NCI-H1092 (cell line): ENCODE measurements around the gene NDUFAB1.
"Not testable (repeated sequence)": the region's sequence is repeated elsewhere in the genome, so short reads cannot be mapped to it uniquely, and the experiment has no call there.

Experiments used
- DNase-seq: peaks from one replicate; lab custom pipeline; 2025; lab: John Stamatoyannopoulos, UW

The NDUFAB1 gene

GRCh38 chr16:23554536-23554935 is 41.6 kb downstream of the NDUFAB1 start:
- no peak for DNase-seq

DNA sequence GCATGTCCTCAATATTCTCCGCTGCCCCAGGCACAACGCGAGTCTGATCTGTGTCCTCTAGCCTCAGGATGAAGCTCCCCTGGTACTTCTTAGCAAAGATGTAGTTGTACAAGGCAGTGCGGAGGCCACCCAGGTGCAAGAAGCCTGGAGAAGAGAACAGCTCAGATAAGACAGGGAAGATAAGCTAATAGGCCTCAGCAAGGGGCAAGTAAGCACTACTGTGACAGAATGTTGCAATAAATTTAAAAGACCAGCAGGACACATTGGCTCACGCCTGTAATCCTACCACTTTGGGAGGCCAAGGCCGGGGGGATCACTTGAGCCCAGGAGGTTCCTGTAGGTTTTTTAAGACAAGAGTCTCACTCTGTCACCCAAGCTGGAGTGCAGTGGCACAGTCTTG is 44.0 kb downstream of the NDUFAB1 start:
- no peak for DNase-seq

- no peak for DNase-seq
Measured at GRCh38 chr16:23549938-23550337, 46.2 kb downstream of the NDUFAB1 start.

DNA sequence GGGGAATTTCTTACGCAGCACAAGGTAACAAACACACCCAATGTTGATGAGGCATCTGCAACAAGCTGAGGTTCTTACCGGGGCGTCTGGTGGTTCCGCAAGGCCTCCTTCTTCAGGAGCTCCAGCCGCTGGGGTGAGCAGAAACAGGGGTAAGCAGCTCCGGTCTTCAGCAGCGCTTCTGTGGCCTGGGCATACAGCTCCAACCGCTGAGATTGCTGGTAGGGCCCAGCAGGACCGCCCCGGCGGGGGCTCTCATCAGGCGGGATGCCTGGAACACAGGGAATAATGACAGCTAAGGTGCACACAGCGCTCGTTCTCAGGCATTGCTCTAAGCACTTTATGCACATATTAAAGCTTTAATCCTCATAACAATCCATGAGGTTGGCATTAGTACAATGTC is 51.7 kb downstream of the NDUFAB1 start:
- no peak for DNase-seq

DNA sequence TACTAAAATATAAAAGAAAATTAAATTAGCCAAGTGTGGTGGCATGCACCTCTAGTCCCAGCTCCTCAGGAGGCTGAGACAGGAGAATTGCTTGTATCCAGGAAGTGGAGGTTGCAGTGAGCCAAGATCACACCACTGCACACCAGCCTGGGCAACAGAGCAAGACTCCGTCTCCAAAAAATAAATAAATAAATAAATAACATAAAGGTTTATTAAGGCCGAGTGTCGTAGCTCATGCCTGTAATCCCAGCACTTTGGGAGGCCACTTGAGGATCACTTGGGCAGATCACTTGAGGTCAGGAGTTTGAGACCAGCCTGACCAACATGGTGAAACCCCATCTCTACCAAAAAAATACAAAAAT is 55.3 kb downstream of the NDUFAB1 start:
- not testable (repeated sequence) for DNase-seq

DNA sequence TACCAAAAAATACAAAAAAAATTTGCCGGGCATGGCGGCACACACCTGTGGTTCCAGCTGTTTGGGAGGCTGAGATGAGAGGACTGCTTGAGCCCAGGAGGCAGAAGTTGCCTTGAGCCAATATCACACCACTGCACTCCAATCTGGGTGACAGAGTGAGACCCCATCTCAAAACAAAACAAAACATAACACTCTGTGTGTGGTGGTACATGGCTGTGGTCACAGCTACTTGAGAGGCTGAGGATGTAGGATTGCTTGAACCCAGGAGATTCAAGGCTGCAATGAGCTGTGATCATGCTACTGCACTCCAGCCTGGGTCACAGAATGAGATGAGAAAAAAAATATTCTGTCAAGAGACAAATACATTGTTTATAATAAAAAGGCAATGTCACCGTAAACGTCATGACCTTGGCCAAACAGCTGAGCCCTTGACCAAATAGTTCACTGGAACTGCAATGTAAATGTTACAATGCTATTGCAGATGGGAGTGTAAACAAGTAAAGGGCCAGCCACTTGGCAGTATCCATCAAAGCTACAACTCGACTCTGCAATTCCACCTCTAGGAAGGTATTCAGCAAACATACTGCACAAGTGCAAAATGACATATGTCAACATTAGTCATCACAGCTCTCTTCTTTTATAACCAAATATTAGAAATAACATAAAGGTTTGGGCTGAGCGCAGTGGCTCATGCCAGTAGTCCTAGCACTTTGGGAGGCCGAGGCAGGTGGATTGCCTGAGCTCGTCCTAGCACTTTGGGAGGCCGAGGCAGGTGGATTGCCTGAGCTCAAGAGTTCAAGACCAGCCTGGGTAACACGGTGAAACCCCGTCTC is 55.9 kb downstream of the NDUFAB1 start:
- no peak for DNase-seq

DNA sequence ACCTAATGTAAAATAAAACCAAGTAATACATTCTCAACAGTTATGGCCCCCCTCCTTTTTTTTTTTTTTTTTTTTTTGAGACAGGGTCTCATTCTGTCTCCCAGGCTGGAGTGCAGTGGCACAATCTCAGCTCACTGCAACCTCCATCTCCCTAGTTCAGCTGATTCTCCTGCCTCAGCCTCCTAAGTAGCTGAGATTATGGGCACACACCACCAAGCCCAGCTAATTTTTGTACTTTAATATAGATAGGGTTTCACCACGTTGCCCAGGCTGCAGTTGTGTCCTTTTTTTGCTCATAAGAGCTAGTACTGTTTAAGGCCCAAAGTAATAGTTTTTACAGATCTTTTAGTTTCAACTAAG is 57.2 kb downstream of the NDUFAB1 start:
- no peak for DNase-seq

DNA sequence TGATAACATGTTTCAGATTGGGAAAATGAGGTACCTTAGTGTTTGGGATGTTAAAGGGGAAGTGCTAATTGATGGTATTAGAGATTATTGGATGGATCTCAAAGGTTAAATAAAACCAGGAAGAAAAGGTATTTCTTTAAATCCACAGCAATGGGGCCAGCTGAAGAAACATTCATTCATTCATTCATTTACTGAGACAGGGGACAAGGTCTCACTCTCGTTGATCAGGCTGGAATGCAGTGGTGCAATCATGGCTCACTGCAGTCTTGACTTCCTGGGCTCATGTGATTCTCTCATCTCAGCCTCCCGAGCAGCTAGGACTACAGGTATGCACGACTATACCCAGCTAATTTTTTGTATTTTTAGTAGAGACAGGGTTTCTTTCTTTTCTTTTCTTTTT is 58.7 kb downstream of the NDUFAB1 start:
- no peak for DNase-seq

DNA sequence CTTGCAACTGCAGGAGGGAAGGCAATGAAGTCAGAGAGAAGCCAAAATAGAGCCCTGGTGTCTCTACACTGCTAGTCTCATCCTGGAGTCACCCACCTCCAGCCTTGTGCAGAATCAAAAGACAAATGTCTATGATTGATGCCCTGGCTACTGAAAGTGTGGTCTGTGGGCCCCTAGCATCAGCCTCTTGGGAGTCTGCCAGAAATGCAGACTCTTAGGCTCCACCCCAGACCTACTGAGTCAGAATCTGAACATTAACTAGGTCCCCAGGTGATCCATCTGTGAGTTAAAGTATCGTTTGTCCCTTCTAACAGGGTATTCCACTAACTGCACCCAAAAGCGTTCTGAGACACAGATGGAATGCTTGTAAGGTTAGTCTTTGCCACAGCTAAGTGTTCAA is 60.2 kb downstream of the NDUFAB1 start:
- no peak for DNase-seq

DNA sequence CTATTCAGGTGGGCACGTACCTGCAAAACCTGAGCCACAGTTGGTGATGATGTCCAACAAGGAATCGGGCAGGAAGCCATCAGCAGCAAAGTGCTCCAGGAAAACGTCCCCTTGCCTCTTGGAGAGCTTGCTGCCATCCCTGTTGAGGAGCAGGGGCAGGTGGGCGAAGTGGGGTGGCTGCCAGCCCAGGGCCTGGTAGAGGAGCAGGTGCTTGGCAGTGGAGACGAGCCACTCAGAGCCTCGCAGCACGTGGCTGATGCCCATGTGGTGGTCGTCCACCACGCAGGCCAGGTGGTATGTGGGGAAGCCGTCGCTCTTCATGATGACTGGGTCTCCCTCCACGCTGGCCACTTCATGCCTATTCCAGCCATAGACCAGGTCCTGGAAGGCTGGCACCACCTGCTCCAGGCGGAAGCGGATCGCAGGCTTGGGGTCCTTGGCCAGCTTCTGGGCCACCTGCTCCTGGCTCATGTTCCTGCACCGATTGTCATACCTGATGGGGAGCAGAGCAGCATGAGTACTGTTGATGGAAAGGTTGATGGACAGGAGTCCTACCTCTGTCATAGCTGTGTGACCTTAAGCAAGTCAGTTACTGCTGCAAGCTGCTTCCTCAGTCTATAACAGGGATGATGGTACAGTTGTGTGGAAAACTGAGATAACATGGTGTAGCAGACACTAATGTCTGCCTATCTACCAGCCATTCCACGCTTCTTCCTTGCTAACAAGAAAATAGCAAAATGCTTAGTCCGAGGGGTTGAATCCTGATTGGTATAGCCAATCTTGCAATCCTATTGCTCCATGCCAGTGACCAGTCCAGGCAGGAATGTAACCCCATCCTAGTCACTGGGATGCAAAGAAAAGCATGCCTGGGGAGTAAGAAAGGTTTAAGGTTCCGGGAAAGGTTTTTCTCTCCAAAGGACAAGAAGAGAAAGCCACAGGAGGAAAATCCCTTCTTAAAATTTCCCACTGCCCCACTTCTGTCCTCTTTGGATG is 61.0 kb downstream of the NDUFAB1 start:
- no peak for DNase-seq

DNA sequence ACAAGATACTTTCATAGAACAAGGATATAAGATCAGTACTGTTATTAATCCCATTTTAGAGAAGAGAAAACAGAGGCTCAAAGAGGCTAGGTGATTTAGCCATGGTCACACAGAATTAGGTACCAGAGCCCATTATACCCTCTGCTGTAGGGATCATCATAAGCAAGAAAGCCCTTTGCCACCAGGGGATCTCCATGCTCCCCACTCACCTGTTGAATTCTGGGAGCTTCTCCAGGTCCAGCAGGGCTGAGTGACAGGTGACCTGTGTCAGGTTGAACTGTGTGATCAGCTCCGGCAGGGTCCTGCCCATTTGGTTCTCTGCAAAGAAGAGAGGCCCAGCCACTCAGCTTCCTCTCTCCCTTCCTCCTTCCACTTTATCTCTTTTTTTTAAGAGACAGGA is 63.7 kb downstream of the NDUFAB1 start:
- DNase-seq, result no peak
